ENCODE data around the gene MYBPC1.
"Not testable (repeated sequence)": the region's sequence is repeated elsewhere in the genome, so short reads cannot be mapped to it uniquely, and the experiment has no call there.

Gene MYBPC1

GRCh38 chr12:101650346-101651117 lies 55.8 kb downstream of the MYBPC1 start:
- H3K9ac ChIP-seq = no peak overlapping the region
- no peak for TF ChIP-seq Cebpa-rat (IDR thresholded peaks at IDR 0.05)
- peaks cover 7% of the 10 kb centered on the region; the same call in 1 of the 2 replicates for H3K4me1 ChIP-seq
- H4K20me1 ChIP-seq = no peaks in the 10 kb centered on the region
- H3K9me3 ChIP-seq = no peaks in the 10 kb centered on the region
- no peak overlapping the region for H3K4me2 ChIP-seq
- H3K36me3 ChIP-seq = no peaks in the 10 kb centered on the region
- H3K4me3 ChIP-seq = no peak overlapping the region
- H3K27ac ChIP-seq = no peak overlapping the region
- no peaks in the 10 kb centered on the region for H3K27me3 ChIP-seq

- H3K9me3 ChIP-seq = no peaks in the 10 kb centered on the region
- no peak overlapping the region for H3K4me2 ChIP-seq
- TF ChIP-seq Cebpa-rat (IDR thresholded peaks at IDR 0.05) = no peak
- no peak overlapping the region for H3K27ac ChIP-seq
- H3K27me3 ChIP-seq = no peaks in the 10 kb centered on the region
- H3K4me3 ChIP-seq = no peak overlapping the region
- no peak overlapping the region for H3K9ac ChIP-seq
- no peaks in the 10 kb centered on the region for H3K36me3 ChIP-seq
- no peaks in the 10 kb centered on the region for H3K4me1 ChIP-seq
- H4K20me1 ChIP-seq = no peaks in the 10 kb centered on the region
Observed at GRCh38 chr12:101653030-101653429, 58.3 kb downstream of the MYBPC1 start.

GRCh38 chr12:101653503-101653902 lies 58.7 kb downstream of the MYBPC1 start:
- H3K4me2 ChIP-seq = no peak overlapping the region
- H3K9ac ChIP-seq = no peak overlapping the region
- no peaks in the 10 kb centered on the region for H3K4me1 ChIP-seq
- H3K9me3 ChIP-seq = no peaks in the 10 kb centered on the region
- H4K20me1 ChIP-seq = no peaks in the 10 kb centered on the region
- H3K27me3 ChIP-seq = no peaks in the 10 kb centered on the region
- H3K27ac ChIP-seq = no peak overlapping the region
- no peak overlapping the region for H3K4me3 ChIP-seq
- H3K36me3 ChIP-seq = no peaks in the 10 kb centered on the region
- no peak for TF ChIP-seq Cebpa-rat (IDR thresholded peaks at IDR 0.05)

- H3K9me3 ChIP-seq = no peaks in the 10 kb centered on the region
- H3K4me2 ChIP-seq = no peak overlapping the region
- H3K27me3 ChIP-seq = no peaks in the 10 kb centered on the region
- no peak overlapping the region for H3K9ac ChIP-seq
- H3K27ac ChIP-seq = no peak overlapping the region
- H3K4me1 ChIP-seq = no peaks in the 10 kb centered on the region
- H3K36me3 ChIP-seq = no peaks in the 10 kb centered on the region
- H4K20me1 ChIP-seq = no peaks in the 10 kb centered on the region
- TF ChIP-seq Cebpa-rat (IDR thresholded peaks at IDR 0.05) = no peak
- no peak overlapping the region for H3K4me3 ChIP-seq
Observed at GRCh38 chr12:101654442-101654841, 59.7 kb downstream of the MYBPC1 start.

- Histone ChIP-seq H3K4me2 (no peak overlapping the region), H4K20me1 (no peaks in the 10 kb centered on the region), H3K4me3 (no peak overlapping the region), H3K4me1 (no peaks in the 10 kb centered on the region), H3K9ac (no peak overlapping the region), H3K27ac (no peak overlapping the region), H3K36me3 (no peaks in the 10 kb centered on the region), H3K9me3 (no peaks in the 10 kb centered on the region), H3K27me3 (no peaks in the 10 kb centered on the region)
- TF ChIP-seq Cebpa-rat (IDR thresholded peaks at IDR 0.05) = no peak
Observed at GRCh38 chr12:101655393-101655792, 60.6 kb downstream of the MYBPC1 start.

GRCh38 chr12:101660662-101661061 lies 65.9 kb downstream of the MYBPC1 start:
- H3K27me3 ChIP-seq, H3K27ac ChIP-seq, H3K4me3 ChIP-seq, H3K4me2 ChIP-seq, H3K4me1 ChIP-seq, H3K36me3 ChIP-seq, H4K20me1 ChIP-seq, H3K9me3 ChIP-seq, H3K9ac ChIP-seq: not testable (repeated sequence)

- no peak for TF ChIP-seq Cebpa-rat (IDR thresholded peaks at IDR 0.05)
- Histone ChIP-seq H3K9ac (no peak overlapping the region), H3K27me3 (no peaks in the 10 kb centered on the region), H3K27ac (no peak overlapping the region), H4K20me1 (no peaks in the 10 kb centered on the region), H3K4me1 (peaks cover 13% of the 10 kb centered on the region), H3K36me3 (no peaks in the 10 kb centered on the region), H3K4me3 (no peak overlapping the region), H3K4me2 (no peak overlapping the region), H3K9me3 (no peaks in the 10 kb centered on the region)
Observed at GRCh38 chr12:101663298-101663697, 68.5 kb downstream of the MYBPC1 start.

GRCh38 chr12:101664992-101665391 lies 70.2 kb downstream of the MYBPC1 start:
- Histone ChIP-seq H3K4me1 (peaks cover 13% of the 10 kb centered on the region), H3K36me3 (no peaks in the 10 kb centered on the region), H3K9me3 (no peaks in the 10 kb centered on the region), H4K20me1 (no peaks in the 10 kb centered on the region), H3K27ac (no peak overlapping the region), H3K4me2 (no peak overlapping the region), H3K27me3 (no peaks in the 10 kb centered on the region), H3K4me3 (no peak overlapping the region), H3K9ac (no peak overlapping the region)
- no peak for TF ChIP-seq Cebpa-rat (IDR thresholded peaks at IDR 0.05)

GRCh38 chr12:101666052-101666728 lies 71.4 kb downstream of the MYBPC1 start:
- Histone ChIP-seq H3K27me3 (no peaks in the 10 kb centered on the region), H4K20me1 (no peaks in the 10 kb centered on the region), H3K27ac (no peak overlapping the region), H3K4me2 (peak overlapping the region; percentile 43), H3K9me3 (no peaks in the 10 kb centered on the region), H3K4me1 (peaks cover 17% of the 10 kb centered on the region), H3K4me3 (no peak overlapping the region), H3K9ac (no peak overlapping the region), H3K36me3 (no peaks in the 10 kb centered on the region)
- no peak for TF ChIP-seq Cebpa-rat (IDR thresholded peaks at IDR 0.05)

- no peak overlapping the region for H3K4me2 ChIP-seq
- H3K9me3 ChIP-seq = no peaks in the 10 kb centered on the region
- no peaks in the 10 kb centered on the region for H3K27me3 ChIP-seq
- no peaks in the 10 kb centered on the region for H3K36me3 ChIP-seq
- H3K27ac ChIP-seq = no peak overlapping the region
- H3K4me3 ChIP-seq = no peak overlapping the region
- no peaks in the 10 kb centered on the region for H4K20me1 ChIP-seq
- peaks cover 29% of the 10 kb centered on the region for H3K4me1 ChIP-seq
- H3K9ac ChIP-seq = no peak overlapping the region
- no peak for TF ChIP-seq Cebpa-rat (IDR thresholded peaks at IDR 0.05)
Observed at GRCh38 chr12:101667591-101667990, 72.8 kb downstream of the MYBPC1 start.

All from BLaER1 (cell line).